GM12892 (cell line): ENCODE data around the gene WRNIP1.
A peak's percentile ranks its signal among the peaks of the same experiment; 100 is the strongest.

Source experiments
- DNase-seq: peaks from one replicate; pipeline ENCODE4 v3.0.0; 2011; ENCODE audit not compliant: insufficient read length
- FAIRE-seq: peaks from 2 replicates; lab custom pipeline; 2011; peaks lifted over from hg19 to GRCh38; lab: Jason Lieb, UNC
- POLR2A ChIP-seq: IDR thresholded peaks from 2 replicates; pipeline ENCODE4 v1.6.1; 2011; ENCODE audit warnings: low read depth, low read length, control low read depth
- POLR2AphosphoS5 ChIP-seq: IDR thresholded peaks from 2 replicates; pipeline ENCODE4 v1.6.1; 2011; ENCODE audit warnings: low read depth, low read length, control low read depth
- TAF1 ChIP-seq: IDR thresholded peaks from 2 replicates; pipeline ENCODE4 v1.6.1; 2011; ENCODE audit warnings: low read depth, mild to moderate bottlenecking, control low read depth, low read length, borderline replicate concordance

The WRNIP1 gene

GRCh38 chr6:2765896-2766766 is 938 bp downstream of the WRNIP1 start:
- FAIRE-seq (peak; percentile 80), DNase-seq (peak; percentile 49)
- no peak for TF ChIP-seq TAF1
- no peak for TF ChIP-seq POLR2AphosphoS5
- no peak for TF ChIP-seq POLR2A

- no peak for TF ChIP-seq POLR2A
- TF ChIP-seq POLR2AphosphoS5: no peak
- FAIRE-seq: no peak
- DNase-seq: no peak
Observed at GRCh38 chr6:2766767-2767656, 1.8 kb downstream of the WRNIP1 start.

DNA sequence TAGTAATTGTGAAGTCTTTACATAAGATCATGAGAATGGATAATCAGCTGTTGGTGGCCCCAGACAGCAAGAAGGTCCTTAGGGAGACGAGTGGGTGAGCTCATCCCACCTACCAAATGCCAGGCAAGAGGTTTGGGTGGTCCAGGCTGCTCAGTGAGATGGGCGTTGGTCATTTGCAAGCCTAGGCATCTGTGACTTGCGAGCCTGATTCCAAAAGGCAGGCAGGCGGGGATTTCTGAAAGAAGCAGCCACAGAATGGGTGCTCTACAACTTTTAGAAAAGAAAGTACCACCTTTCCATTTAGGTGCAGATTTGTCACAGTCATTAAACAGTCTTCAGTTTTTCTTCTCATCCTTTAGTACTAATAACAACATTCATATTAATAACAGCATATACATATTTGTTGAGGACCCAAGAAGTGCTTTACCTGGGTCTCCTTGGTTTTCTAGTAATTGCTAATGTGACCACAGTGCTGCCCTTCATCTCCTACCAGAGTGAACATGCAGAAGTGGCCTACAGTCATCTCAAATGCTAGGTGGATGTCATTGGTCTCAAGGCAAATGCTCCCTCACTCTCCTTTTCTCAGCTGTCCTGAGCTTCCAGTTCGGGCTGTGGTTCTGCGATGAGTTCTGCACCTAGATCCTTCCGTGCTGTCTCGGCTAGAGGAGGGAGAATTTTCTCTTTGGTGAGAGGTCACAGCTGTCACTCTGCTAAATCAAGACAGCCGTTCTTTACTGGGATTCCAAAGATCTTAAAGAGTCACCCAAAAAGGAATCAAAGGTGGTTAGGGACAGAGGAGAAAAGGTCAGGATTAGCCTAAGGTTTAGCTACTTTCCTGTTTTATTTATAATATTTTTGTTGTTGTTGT is 2.7 kb downstream of the WRNIP1 start:
- DNase-seq: no peak
- FAIRE-seq: no peak
- no peak for TF ChIP-seq POLR2A
- TF ChIP-seq TAF1: no peak
- TF ChIP-seq POLR2AphosphoS5: no peak

DNA sequence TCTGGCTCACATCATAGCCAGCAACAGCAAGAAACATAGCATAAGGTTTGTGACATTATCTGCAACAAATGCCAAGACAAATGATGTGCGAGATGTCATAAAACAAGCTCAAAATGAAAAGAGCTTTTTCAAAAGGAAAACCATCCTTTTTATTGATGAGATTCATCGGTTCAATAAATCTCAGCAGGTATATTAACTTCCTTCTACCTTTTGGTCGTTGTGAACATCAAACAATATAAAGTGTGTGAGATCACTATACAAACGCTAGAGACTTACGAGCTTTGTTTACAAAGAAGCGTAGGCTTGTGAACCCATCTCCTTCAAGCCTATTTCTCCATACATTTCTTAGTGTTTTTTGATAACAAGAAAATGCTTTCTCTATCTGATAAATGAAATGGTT is 3.5 kb downstream of the WRNIP1 start:
- TF ChIP-seq TAF1 (no peak), POLR2AphosphoS5 (no peak), POLR2A (no peak)
- DNase-seq (no peak), FAIRE-seq (peak; percentile 38)

GRCh38 chr6:2770171-2770570 is 5.0 kb downstream of the WRNIP1 start:
- TF ChIP-seq TAF1 (no peak), POLR2AphosphoS5 (no peak), POLR2A (no peak)
- FAIRE-seq (no peak), DNase-seq (no peak)

DNA sequence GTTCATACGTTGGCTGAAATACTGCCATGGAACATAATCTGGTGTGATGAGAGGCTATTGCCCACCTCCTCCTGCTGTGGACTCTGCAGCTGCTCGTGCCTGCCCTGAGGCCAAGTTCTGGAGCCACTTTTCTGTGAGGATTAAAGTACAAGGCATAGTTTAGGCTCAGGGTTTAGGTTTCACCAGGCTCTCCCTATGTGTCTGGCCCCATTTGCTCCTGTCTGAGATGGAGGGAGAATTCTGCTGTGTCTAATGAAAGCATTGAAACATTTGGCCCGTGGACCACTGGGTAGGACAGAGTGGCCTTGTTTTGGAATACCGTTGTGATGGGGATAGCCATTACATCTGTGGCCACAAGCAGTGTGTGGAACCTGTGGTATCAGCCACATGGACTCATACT is 5.9 kb downstream of the WRNIP1 start:
- FAIRE-seq (no peak), DNase-seq (no peak)
- no peak for TF ChIP-seq TAF1
- no peak for TF ChIP-seq POLR2A
- no peak for TF ChIP-seq POLR2AphosphoS5

DNA sequence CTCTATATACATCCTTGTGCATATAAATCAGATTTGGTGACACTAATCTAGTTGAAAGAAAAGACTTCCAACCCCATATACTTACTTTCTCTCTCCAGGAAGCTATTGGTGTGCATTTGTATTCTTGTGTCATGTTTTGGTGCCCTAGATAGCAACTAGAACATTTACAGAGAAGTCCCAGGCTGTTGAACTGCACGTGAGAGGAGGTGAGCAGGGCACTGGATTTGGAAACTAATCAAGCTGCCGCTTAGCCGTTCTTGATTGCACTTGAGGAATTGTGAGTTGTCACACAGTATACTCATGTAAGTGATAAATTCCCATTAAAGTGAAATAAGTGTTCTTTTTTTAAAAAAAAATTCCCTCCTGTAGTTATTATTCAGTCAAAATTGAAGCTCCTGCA is 7.6 kb downstream of the WRNIP1 start:
- no peak for FAIRE-seq
- DNase-seq: no peak

DNA sequence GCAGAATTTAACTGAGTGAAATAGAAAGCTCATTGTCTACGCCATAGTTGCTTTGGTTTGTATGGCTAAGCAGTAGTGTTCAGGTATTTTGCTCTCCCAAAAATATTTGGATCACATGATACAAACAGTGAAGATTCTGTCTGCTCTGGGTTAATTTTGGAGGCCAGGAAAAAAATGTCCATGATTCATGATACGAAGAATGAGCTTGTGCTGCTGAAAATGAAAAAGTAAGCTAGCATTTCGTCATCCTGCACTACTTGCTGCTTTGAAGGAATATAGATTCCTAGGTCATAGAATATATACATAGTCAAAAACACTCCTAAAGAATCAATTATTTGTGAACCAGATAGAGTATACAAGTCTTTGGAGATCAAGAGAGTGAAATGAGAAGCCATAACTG is 8.3 kb downstream of the WRNIP1 start:
- TF ChIP-seq TAF1 (no peak), POLR2AphosphoS5 (no peak)
- DNase-seq (no peak), FAIRE-seq (no peak)

More for the DNA sequence above, 7.6 kb downstream of the WRNIP1 start:
- TF ChIP-seq TAF1 (no peak), POLR2A (no peak), POLR2AphosphoS5 (no peak)

GRCh38 chr6:2775003-2775402 is 9.8 kb downstream of the WRNIP1 start:
- FAIRE-seq: no peak
- no peak for TF ChIP-seq POLR2A
- no peak for TF ChIP-seq TAF1
- TF ChIP-seq POLR2AphosphoS5: no peak

DNA sequence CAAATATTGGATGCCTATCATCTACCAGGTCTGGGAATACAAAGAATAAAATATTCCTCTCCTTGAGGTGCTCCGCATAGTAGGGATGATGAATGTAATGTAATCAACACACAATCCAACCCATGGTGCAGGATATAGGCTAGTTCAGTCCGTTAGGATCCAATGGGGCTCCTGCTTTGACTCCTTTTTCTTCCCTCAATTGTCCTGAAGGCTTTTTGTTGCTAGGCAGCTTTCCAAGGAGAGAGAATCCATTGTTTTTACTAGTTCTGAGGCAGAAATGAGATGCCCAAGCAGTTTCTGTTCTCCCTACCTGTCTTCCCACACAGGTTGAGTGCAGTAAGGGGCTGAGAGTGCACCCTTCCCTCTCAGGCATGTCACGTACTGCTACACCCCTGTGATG is 12.1 kb downstream of the WRNIP1 start:
- no peak for TF ChIP-seq POLR2A
- no peak for TF ChIP-seq POLR2AphosphoS5
- no peak for TF ChIP-seq TAF1
- DNase-seq (no peak), FAIRE-seq (no peak)

More at GRCh38 chr6:2775003-2775402, 9.8 kb downstream of the WRNIP1 start:
- no peak for DNase-seq

GRCh38 chr6:2780102-2780737 is 15.0 kb downstream of the WRNIP1 start:
- DNase-seq (no peak), FAIRE-seq (no peak)
- no peak for TF ChIP-seq TAF1
- TF ChIP-seq POLR2A: no peak
- no peak for TF ChIP-seq POLR2AphosphoS5
